ENCODE data around the gene UTRN. TPM values are rescaled to one million over a fixed set of nuclear protein-coding genes. Genes with fewer than 3 reads are reported as not detected.
A peak's percentile ranks its signal among the peaks of the same experiment; 100 is the strongest.

Gene UTRN
- total RNA-seq, 2 experiments from 2014 or later: 35.3 to 39.9 TPM

- Mint-ChIP-seq H3K4me3 (no peak overlapping the region), H3K36me3 (ENCODE audit: low read depth) (no peaks in the 10 kb centered on the region), H3K4me1 (ENCODE audit: low read depth) (peaks cover 9% of the 10 kb centered on the region), H3K27me3 (ENCODE audit: low read depth) (no peaks in the 10 kb centered on the region), H3K9me3 (no peaks in the 10 kb centered on the region), H3K27ac (no peak overlapping the region)
- CTCF ChIA-PET: no interaction called here
- no peak for DNase-seq
- intact Hi-C loops (cut with micrococcal nuclease): no loop called here
These were observed 13.8 kb downstream of the UTRN start for GRCh38 chr6:144298916-144299315.

- H3K4me1 Mint-ChIP-seq (ENCODE audit: low read depth): peaks cover 10% of the 10 kb centered on the region
- no peak overlapping the region for H3K4me3 Mint-ChIP-seq
- DNase-seq: no peak
- CTCF ChIA-PET: no interaction called here
- intact Hi-C loops (cut with micrococcal nuclease): no loop called here
- H3K9me3 Mint-ChIP-seq: no peaks in the 10 kb centered on the region
- H3K36me3 Mint-ChIP-seq (ENCODE audit: low read depth): no peaks in the 10 kb centered on the region
- H3K27me3 Mint-ChIP-seq (ENCODE audit: low read depth): peaks cover 2% of the 10 kb centered on the region
- H3K27ac Mint-ChIP-seq: no peak overlapping the region
These were observed 17.7 kb downstream of the UTRN start for GRCh38 chr6:144302701-144303372.

DNA sequence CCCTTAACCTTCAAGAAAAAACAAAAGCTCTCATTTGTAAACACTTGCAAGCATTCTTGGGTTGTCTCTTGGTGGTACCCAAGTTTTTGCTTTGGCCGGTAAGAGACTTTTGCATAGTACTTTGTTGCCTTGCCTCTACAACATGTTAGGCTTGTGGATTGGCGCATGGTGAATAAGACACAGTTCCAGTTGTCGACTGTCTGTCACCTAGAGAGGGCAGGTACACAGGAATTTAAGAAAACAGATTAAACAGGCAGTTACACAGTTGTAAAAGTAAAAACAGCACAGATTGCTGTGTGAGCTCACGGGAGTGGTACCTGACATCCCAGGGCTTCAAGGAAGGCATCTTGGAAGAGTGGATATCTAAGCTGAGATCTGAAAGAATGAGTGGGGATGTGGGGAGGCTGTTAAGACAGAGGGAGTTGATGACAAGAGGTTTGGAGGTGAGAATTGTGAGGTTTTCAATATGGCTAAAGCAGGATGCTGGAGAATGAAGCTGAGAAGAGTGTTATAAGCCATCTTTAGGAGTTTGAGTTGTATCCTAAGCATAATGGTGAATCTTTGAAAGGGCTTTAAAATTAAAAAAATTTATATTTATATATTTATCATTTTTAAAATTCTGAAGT lies 19.2 kb downstream of the UTRN start:
- Mint-ChIP-seq H3K9me3 (no peaks in the 10 kb centered on the region), H3K27ac (no peak overlapping the region), H3K4me3 (no peak overlapping the region), H3K27me3 (ENCODE audit: low read depth) (peaks cover 2% of the 10 kb centered on the region), H3K36me3 (ENCODE audit: low read depth) (no peaks in the 10 kb centered on the region), H3K4me1 (ENCODE audit: low read depth) (peaks cover 5% of the 10 kb centered on the region)
- DNase-seq: no peak
- CTCF ChIA-PET: no interaction called here
- intact Hi-C loops (cut with micrococcal nuclease): no loop called here

DNA sequence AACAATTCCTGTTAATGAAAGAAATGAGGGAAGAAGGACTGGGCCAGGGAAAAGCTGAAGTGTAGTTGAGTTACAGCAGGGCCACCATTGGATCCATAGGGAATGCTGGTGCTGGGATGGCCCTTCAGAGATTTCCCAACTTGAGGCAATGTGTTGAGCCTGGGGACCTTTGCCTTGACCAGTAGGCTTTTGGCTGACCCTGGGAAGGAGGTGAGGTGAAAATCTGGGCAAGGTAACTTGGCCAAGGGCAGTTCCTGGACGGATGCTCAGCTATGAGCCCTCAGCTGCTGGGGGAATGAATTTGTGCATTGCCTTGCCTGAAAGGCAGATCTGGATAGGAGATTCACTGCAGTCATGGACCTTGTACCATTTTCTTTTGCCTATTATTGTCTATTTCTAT lies 20.4 kb downstream of the UTRN start:
- CTCF ChIA-PET: interaction anchor here (1.0 kb wide), 1 partner anchor 13 kb away, joined by 4 read pairs; no protein-coding TSS in a partner anchor
- intact Hi-C loops (cut with micrococcal nuclease): no loop called here
- peaks cover 5% of the 10 kb centered on the region for H3K4me1 Mint-ChIP-seq (ENCODE audit: low read depth)
- peaks cover 2% of the 10 kb centered on the region for H3K27me3 Mint-ChIP-seq (ENCODE audit: low read depth)
- no peaks in the 10 kb centered on the region for H3K9me3 Mint-ChIP-seq
- H3K27ac Mint-ChIP-seq: no peak overlapping the region
- H3K36me3 Mint-ChIP-seq (ENCODE audit: low read depth): no peaks in the 10 kb centered on the region
- no peak for DNase-seq
- H3K4me3 Mint-ChIP-seq: no peak overlapping the region

- Mint-ChIP-seq H3K36me3 (ENCODE audit: low read depth) (no peaks in the 10 kb centered on the region), H3K27ac (no peak overlapping the region), H3K4me1 (ENCODE audit: low read depth) (peaks cover 9% of the 10 kb centered on the region), H3K27me3 (ENCODE audit: low read depth) (peaks cover 2% of the 10 kb centered on the region), H3K4me3 (no peak overlapping the region), H3K9me3 (no peaks in the 10 kb centered on the region)
- CTCF ChIA-PET: interaction anchor here (0.7 to 1.0 kb wide), 2 partner anchors 14 to 35 kb away, joined by 3 to 4 read pairs; no protein-coding TSS in a partner anchor
- intact Hi-C loops (cut with micrococcal nuclease): no loop called here
- DNase-seq: peak; percentile 39
These were observed 20.9 kb downstream of the UTRN start for GRCh38 chr6:144305985-144306384.

- Mint-ChIP-seq H3K4me3 (no peak overlapping the region), H3K9me3 (no peaks in the 10 kb centered on the region), H3K27me3 (ENCODE audit: low read depth) (peaks cover 2% of the 10 kb centered on the region), H3K27ac (no peak overlapping the region), H3K36me3 (ENCODE audit: low read depth) (no peaks in the 10 kb centered on the region), H3K4me1 (ENCODE audit: low read depth) (peaks cover 12% of the 10 kb centered on the region)
- CTCF ChIA-PET: no interaction called here
- intact Hi-C loops (cut with micrococcal nuclease): loop anchor here (2.0 kb wide), 1 partner anchor 21 kb away; no protein-coding TSS in a partner anchor
- DNase-seq: no peak
These were observed 22.7 kb downstream of the UTRN start for GRCh38 chr6:144307880-144308279.

DNA sequence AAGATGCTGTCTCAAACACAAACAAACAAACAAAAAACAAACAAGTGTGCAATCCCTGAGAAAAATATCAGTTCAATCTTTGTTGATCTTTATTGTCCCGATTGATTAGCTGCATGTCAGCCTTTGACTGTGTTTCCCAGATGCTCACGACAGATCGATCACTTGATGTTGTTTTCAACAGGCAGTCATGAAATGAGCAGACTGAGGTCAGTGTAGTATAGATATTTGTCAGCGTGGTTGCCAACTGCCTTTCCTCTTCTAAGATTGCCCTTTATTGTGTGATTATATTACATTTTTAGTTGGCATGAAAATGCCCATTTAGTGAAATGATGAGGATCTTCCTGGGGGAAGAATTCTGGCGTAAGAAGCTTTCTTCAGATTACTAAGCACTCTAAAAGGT lies 25.6 kb downstream of the UTRN start:
- H3K4me3 Mint-ChIP-seq: no peak overlapping the region
- peaks cover 12% of the 10 kb centered on the region for H3K4me1 Mint-ChIP-seq (ENCODE audit: low read depth)
- CTCF ChIA-PET: no interaction called here

GRCh38 chr6:144311361-144311760 lies 26.2 kb downstream of the UTRN start:
- H3K4me1 Mint-ChIP-seq (ENCODE audit: low read depth): peaks cover 7% of the 10 kb centered on the region
- intact Hi-C loops (cut with micrococcal nuclease): loop anchor here (2.0 kb wide), 1 partner anchor 33 kb away; no protein-coding TSS in a partner anchor
- no peaks in the 10 kb centered on the region for H3K9me3 Mint-ChIP-seq
- no peak overlapping the region for H3K27ac Mint-ChIP-seq
- no peaks in the 10 kb centered on the region for H3K36me3 Mint-ChIP-seq (ENCODE audit: low read depth)
- DNase-seq: no peak
- CTCF ChIA-PET: no interaction called here
- H3K4me3 Mint-ChIP-seq: no peak overlapping the region
- H3K27me3 Mint-ChIP-seq (ENCODE audit: low read depth): no peaks in the 10 kb centered on the region

More for the DNA sequence above, 25.6 kb downstream of the UTRN start:
- H3K27ac Mint-ChIP-seq: no peak overlapping the region
- H3K36me3 Mint-ChIP-seq (ENCODE audit: low read depth): no peaks in the 10 kb centered on the region
- no peaks in the 10 kb centered on the region for H3K9me3 Mint-ChIP-seq
- H3K27me3 Mint-ChIP-seq (ENCODE audit: low read depth): no peaks in the 10 kb centered on the region
- intact Hi-C loops (cut with micrococcal nuclease): loop anchor here (2.0 kb wide), 1 partner anchor 34 kb away; no protein-coding TSS in a partner anchor
- peak; percentile 47 for DNase-seq

DNA sequence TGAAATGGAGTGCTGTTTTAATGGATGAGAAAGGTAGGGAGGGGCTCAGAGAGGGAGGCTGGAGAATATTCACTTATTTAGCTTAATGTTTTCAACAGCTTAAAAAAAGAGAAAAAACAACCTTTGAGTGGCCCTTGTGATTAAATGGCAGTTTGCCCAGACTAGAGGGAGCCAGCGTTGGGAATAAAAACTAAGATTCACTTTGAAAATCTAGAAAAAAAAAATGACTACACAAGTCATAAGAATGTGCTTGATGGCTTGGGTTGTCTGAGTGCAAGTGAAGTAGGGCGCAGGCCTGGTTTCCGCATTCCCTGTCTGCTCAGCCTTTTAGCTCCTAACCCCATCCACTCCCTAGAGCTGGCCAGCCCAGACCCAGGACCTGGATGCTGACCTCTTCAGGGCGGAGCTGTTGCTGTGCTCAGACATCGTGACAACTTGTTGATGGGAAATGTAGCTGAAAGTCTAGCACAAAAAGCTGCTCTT lies 28.9 kb downstream of the UTRN start:
- CTCF ChIA-PET: no interaction called here
- DNase-seq: no peak
- peaks cover 9% of the 10 kb centered on the region for H3K4me1 Mint-ChIP-seq (ENCODE audit: low read depth)
- H3K9me3 Mint-ChIP-seq: no peaks in the 10 kb centered on the region
- no peak overlapping the region for H3K4me3 Mint-ChIP-seq
- H3K27ac Mint-ChIP-seq: no peak overlapping the region
- H3K36me3 Mint-ChIP-seq (ENCODE audit: low read depth): no peaks in the 10 kb centered on the region
- intact Hi-C loops (cut with micrococcal nuclease): no loop called here
- H3K27me3 Mint-ChIP-seq (ENCODE audit: low read depth): no peaks in the 10 kb centered on the region

DNA sequence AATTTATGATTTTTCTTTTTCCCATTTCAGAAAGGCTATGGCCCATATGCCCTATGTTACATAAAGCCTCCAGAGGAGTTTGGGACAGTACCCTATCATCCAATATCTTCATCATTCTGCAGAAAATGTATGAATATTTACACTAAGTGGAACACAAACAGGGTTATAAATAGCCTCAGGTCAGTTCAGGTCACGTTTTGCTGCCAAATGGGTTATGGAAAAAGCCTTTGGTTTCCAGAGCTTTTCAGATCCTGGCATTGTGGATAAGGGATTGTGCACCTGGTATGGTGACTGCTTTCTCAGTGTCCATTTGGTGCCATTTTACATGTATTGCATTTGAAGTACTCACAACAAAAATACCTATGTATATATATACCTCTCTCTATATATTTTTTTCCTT lies 29.4 kb downstream of the UTRN start:
- no peaks in the 10 kb centered on the region for H3K36me3 Mint-ChIP-seq (ENCODE audit: low read depth)
- no peak overlapping the region for H3K27ac Mint-ChIP-seq
- H3K4me1 Mint-ChIP-seq (ENCODE audit: low read depth): peaks cover 9% of the 10 kb centered on the region
- H3K27me3 Mint-ChIP-seq (ENCODE audit: low read depth): no peaks in the 10 kb centered on the region
- no peaks in the 10 kb centered on the region for H3K9me3 Mint-ChIP-seq
- DNase-seq: no peak
- CTCF ChIA-PET: no interaction called here
- intact Hi-C loops (cut with micrococcal nuclease): no loop called here
- no peak overlapping the region for H3K4me3 Mint-ChIP-seq

DNA sequence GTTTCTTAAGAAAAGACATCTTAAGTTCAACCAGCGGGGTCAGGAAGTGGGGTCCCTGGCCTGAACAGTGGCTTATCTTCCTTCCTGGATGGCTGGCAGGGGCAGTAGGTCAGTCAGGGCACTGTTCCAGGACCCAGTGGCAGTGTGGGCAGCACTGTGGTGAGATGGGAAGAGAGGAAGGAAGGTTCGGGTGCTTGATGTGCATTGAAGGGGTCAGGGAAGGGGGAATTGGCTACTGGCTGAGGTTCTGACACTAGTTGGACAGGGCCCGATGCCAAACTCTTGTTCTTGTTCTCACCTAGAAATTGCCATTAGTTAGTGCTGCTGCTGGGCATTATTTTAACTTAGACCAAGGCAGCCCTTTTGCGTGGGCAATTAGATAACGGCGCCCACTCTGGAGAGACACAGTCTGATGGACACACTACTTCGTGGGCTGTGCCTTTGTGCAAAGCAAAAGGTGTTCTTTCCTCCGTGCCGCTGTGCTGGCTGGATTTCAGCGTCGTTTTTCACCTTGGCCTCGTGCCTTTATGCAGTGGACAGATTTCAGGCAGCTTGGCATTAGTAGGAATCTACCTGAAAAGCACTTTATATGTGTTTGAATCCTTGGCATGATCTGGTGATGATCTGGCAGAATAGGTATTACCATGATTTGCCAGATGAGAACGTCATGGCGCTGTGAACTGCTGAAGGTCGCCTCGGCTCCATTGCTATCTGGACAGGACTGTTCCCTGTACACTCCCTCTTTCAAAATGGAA lies 30.3 kb downstream of the UTRN start:
- no peaks in the 10 kb centered on the region for H3K36me3 Mint-ChIP-seq (ENCODE audit: low read depth)
- peaks cover 10% of the 10 kb centered on the region for H3K4me1 Mint-ChIP-seq (ENCODE audit: low read depth)
- H3K9me3 Mint-ChIP-seq: no peaks in the 10 kb centered on the region
- intact Hi-C loops (cut with micrococcal nuclease): no loop called here
- no peak overlapping the region for H3K4me3 Mint-ChIP-seq
- no peaks in the 10 kb centered on the region for H3K27me3 Mint-ChIP-seq (ENCODE audit: low read depth)
- H3K27ac Mint-ChIP-seq: no peak overlapping the region
- no peak for DNase-seq
- CTCF ChIA-PET: no interaction called here

DNA sequence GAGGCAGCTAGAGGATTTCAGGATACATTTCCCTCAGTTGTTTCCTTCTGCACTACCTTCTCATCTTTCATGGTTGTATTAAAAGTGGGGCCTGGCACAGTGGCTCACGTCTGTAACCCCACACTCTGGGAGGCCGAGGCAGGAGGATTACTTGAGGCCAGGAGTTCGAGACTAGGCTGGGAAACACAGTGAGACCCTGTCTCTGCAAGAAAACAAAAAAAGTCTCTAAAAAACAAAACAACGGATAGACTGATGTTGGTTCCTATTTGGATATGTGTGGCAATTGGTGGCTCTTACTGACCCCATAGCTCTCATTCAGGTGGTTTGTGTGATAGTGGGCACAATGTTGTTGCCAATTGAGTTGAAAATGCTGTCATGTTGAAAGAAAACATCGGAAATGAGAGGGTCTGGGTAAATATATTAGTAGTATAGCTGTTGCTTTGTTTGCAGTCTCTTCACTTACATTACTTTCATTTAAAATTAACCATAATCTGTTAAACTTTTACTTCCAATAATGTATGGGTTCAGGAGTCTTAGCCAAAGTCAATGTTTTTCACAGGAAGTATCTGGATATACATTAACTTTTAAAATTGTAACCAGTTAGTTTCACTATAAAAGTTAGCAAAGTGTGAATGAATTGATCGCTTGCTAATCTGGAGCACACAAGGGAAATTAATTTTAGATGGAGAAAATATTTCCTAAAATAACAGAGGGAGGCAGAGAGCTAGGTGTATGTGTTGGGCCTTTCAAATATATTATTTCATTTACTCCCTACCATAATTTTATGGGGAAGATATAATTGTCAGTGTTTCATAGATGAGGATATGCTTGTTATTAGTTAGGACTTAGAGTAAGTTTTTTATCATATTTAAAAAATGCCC lies 31.1 kb downstream of the UTRN start:
- CTCF ChIA-PET: no interaction called here

More for the DNA sequence above, 31.1 kb downstream of the UTRN start:
- intact Hi-C loops (cut with micrococcal nuclease): no loop called here
- DNase-seq: no peak
- no peak overlapping the region for H3K4me3 Mint-ChIP-seq
- no peak overlapping the region for H3K27ac Mint-ChIP-seq
- H3K36me3 Mint-ChIP-seq (ENCODE audit: low read depth): no peaks in the 10 kb centered on the region
- H3K9me3 Mint-ChIP-seq: no peaks in the 10 kb centered on the region
- no peaks in the 10 kb centered on the region for H3K27me3 Mint-ChIP-seq (ENCODE audit: low read depth)
- peaks cover 11% of the 10 kb centered on the region for H3K4me1 Mint-ChIP-seq (ENCODE audit: low read depth)

Measured in activated naive CD4-positive, alpha-beta T cell treated with anti-CD3 and anti-CD28 coated beads for 36 hours (primary cell).